ENCODE results near the gene TAS2R39.

Gene TAS2R39

DNA sequence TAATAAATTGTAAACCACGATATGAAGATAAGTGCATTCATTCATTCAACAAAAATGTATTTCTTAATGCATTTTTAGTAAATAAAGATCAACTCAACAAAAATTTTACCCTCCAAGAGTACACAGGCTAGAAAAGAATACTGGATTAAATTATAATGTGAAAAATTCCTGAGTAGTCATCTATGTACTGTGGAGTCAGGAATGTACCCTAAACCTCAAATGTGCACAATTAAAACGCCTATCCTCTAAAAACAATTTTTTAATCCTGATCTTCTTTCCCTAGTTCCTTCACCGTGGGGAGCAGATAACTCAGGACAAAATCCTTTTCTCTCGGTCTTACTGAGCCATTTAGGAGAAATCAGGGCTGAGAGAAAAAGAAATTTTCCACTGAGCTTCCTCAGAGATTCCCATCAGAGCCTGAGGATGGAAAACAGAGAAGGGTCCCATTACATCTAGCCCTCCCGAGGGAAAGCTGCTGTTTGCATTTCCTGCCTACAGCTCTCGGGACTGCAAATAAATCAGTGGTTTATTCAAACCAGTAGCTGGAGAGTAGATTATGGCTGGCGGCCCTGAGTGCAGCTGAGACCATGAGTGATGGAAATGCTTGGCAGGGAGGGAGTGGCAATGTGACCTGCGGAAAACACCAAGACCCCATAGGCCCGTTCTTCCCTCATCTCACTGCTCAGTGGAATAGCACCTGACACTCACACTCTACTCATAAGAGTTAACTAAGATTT lies 46.0 kb downstream of the TAS2R39 start:
- Mint-ChIP-seq H3K9me3 (no peaks in the 10 kb centered on the region), H3K27me3 (no peaks in the 10 kb centered on the region), H3K4me1 (ENCODE audit: low read depth) (no peaks in the 10 kb centered on the region), H3K4me3 (no peak overlapping the region), H3K27ac (no peak overlapping the region), H3K36me3 (ENCODE audit: low read depth) (no peaks in the 10 kb centered on the region)
- DNase-seq = no peak

GRCh38 chr7:143230602-143231457 lies 47.6 kb downstream of the TAS2R39 start:
- Mint-ChIP-seq H3K36me3 (ENCODE audit: low read depth) (no peaks in the 10 kb centered on the region), H3K27ac (no peak overlapping the region), H3K27me3 (no peaks in the 10 kb centered on the region), H3K4me1 (ENCODE audit: low read depth) (no peaks in the 10 kb centered on the region), H3K9me3 (peaks cover 6% of the 10 kb centered on the region), H3K4me3 (no peak overlapping the region)
- DNase-seq = no peak
